GM19438 (cell line): ENCODE results near the gene AHNAK.
"Not testable (repeated sequence)": the region's sequence is repeated elsewhere in the genome, so short reads cannot be mapped to it uniquely, and the experiment has no call there.

ENCODE experiments used
- ATAC-seq: cut with Tn5 transposase; IDR thresholded peaks from one replicate; pipeline ENCODE4 v1.9.1; 2021; ENCODE audit warnings: low read depth; ENCODE audit not compliant: unreplicated experiment

AHNAK gene

DNA sequence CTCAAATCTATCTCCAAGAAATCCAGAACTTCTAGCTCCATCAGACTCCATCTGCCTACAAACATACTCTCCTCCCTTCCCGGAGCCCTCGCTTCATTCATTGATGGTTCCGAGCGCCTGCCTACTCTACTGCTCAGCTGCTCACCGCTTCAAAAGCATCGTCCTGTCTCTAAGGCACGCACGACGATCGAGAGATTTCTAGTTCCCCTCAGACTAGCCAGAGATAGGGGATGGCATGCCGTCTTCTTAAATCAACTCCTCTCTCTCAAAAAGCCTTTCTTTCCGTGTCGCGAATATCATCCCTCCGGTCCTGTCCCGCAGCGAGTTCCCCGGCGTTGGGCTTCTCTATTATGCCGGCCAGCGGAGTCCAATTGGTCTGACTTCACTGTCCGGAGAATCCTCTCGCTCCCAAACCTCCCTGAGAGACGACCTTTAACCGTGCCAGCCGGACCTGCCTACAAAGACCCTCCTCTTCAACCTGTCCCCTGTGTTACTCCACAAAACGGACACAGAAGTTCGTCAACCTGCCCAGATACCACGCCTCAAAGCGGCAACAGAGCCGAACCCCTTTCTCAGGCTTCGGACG, 26.5 kb upstream of the AHNAK start:
- no peak for ATAC-seq

DNA sequence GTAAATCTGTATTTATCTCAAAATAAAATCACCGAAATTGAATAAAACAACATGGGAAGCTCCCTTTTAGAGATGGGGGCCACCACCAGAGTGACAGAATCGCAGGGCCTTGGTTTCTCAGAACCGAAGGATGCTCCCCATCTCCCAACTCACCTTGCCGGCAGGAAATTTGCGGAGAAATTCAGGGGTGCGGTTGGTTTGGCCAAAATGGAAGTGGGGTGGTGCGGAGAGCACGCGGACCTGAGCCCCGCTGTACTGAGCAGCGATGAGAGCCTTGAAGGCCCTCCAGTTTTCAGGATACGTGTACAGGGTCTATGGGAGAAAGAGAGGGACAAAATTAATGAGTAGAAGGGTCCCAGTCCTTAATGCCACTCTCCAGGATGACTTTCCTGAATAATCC, 25.8 kb upstream of the AHNAK start:
- ATAC-seq = no peak

DNA sequence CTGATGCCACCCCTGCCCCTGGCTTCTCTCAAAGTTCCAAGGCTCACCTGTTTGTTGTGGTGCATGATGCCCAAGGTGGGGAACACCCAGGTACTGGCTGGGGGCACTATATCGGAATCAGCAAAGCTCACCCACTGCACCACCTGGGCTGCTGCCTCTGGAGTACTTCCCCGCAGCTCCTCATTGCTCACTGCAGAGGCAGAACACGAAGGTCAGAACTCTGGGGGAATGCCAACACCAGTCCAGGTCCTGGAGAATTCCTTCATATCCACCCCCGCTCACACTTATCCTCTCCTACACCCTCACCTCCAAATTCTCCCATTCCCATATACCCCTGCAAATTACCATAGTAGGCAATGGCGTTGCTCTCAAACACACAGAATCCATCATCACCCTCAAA, 24.9 kb upstream of the AHNAK start:
- ATAC-seq = not testable (repeated sequence)

DNA sequence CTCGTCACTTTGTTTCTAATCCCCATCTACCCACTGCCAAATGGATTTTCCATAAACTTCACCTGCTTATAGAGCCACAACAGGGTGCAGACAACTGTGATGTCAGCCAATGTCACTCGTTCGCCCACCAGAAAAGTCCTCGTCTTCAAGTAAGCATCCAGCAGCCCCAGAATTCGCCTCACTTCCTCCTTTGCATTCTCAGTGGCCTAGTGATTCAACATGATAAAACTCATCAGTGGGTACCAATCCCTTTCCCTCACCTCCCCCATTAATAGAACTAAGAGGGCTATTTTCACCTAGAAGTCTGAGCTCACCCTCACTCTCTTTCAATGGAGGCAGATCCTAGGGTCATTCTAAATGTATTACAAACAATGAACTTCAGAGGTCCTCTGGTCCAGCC, 24.3 kb upstream of the AHNAK start:
- ATAC-seq = not testable (repeated sequence)

DNA sequence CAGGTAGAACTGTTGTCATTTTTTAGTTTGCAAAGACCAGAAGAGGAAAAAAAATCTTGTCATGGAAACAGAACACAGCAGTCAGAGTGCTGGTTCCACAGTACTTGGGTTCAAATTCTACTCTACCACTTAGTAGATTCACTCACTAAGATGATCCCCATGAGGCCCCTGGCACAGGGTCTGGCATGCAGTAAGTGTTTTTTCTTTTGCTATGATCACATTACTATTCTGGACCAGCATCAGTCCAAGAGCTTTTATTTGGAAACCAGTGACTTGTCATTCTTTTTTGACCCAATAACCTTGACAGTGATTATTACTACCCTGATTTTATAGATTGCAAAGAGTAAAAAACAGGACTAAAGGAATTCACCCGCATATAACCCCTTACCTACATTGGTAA, 23.0 kb upstream of the AHNAK start:
- ATAC-seq = no peak

DNA sequence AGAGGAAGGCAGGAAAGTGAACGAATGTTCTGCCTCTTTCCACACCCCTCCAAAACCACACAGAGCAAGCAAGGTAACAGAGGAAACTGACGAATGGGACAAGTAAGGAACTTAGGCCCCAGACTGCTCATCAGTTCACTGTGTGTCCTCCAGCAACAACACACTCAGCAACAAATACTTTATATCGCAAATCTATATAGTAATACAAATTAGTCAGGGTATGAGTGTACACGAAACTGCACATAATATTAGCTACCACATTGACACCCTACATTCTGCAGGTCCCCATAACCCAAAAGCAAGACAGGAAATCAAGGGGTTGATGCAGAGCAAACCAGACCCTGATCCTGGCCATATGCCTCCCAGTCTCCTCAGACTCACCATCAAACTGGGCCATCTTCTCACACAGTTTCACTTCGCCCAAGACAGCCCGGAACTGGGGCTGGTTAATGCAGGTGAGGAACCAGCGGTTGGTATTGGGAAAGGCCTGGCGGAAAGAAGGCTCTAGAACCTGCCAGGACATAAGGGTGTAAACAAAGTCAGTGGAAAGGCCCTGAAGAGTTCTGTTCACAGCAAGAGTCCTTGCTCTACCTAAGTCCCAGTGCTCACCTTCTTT, 20.5 kb upstream of the AHNAK start:
- no peak for ATAC-seq

DNA sequence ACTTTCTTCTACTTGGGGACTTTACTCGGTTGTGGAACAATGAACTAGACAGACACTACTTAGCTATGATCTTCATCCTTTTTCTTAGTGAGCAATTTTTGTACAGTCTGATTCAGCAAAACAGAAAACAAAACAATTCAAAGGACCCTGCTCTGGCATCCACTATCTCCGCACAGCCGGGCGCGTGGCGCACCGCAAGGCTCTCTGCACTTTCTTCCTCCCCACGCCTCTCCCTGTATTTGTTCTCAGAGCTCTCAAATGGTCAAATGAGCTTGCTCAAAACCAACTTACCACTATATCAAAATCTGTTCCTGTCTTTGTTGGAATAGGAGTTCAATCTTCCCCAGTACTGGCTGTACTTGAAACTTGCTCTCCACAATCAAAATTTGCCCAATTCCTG, 19.6 kb upstream of the AHNAK start:
- ATAC-seq = no peak

DNA sequence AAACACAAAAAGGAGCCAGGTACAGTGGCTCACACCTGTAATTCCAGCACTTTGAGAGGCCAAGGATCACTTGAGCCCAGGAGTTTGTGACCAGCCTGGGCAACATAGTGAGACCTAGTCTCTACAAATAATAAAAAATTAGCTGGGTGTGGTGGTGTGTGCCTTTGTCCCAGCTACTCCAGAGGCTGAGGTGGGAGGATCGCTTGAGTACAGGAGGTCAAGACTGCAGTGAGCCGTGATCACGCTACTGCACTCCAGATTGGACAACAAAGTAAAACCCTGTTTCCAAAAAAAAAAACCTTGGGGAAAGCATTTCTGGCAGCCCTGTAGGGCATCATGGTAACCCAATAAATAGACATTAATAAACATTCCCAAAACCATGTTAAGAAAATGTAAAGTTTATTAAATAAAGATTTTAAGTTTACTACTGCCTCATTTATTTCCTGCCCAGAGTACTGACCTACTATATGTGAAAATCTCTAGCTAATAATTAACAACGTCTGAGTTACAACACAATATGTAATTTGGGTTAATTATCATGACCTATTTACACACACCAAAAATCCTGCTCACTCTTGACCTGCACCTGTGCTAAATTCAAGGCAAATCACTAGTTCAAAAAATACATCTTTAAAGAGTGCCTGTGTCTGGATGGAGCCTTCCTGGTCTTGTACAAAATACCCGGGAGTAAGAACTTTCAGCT, 18.6 kb upstream of the AHNAK start:
- ATAC-seq = no peak

DNA sequence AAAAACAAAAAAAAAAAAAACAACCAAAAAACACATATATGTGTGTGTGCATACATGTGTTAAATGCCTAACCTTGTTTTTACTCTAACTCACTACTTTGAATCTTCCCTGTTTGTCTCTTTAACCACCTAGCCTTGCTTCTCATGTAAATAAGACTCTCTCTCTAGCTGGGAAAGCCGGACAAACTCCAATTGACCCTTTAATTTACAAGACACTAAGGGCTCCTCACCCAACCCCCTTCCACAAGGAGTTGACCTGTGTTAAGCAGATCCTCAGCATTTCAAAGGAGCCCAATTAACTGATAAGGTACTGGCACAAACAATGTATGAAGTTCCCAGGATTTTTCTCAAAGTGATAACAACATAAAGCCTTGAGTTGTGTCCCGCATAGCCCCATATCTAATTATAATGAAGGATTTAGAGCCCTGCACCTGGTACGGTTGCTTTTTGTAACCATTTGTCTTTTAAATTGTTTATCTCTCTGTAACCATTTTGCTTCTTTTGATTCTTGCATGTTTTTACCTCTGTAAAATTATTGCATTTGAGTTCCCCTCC, 15.1 kb upstream of the AHNAK start:
- ATAC-seq = not testable (repeated sequence)

DNA sequence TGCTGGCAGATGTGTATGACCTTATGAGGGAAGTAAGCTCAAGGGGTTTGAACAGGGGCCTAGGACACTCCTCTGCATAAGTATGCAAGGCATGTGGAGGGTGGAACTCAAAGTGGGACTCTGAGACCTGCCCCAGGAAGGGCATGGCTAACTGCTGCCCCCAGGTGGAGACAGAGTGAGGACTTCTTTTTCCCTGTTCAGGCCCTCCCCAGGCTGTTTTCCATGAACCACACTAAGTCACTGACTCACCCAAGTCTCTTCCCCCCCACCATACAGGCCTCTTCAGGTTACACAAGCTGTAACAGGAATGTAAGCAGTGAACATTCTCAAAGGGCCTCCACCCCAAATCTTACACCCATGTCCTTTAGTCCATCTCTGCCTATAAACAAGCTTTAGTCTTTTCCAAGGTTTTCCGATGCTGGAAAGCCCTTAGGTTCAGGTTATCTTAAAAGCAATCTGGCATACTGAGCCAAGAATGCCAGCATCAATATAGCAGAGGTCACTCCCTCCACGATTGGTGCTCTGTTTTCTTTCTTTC, 14.0 kb upstream of the AHNAK start:
- no peak for ATAC-seq

DNA sequence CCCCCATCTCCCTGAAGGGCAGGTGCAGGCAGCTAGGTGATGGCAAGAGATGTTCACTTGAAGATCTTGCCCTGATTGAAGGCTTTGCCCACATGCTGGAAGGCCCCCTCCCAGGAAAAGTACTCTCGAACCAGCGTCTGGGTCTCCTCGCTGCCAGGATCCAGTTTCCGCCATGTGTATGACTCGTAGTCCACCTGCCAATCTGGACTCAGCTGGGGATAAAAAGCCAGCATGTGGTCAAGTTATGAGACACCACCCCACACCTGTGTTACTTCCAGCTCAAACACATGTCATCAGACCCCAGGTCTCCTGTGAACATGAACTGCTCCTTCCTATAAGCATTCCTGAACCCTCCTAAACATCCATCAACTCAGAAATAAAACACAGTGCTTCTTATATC, 13.0 kb upstream of the AHNAK start:
- ATAC-seq = not testable (repeated sequence)

DNA sequence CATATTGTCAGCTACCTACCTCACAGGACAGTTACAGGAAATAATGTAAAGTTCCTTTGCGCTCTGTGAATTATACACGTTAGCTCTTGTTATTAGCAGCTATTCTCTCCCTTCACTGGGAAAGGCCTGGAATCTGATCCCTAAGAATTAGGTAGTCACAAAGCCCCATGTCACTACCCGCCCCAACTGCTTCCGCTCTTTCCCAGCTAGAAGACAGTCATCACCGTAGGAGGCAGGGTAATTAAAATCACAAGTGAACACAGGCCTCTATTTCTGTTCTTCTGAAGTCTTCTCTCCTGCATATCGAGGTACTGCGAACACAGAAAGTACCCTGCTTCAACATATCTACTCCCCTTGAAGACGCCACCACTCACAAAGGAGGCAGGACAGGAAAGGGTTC, 12.6 kb upstream of the AHNAK start:
- ATAC-seq = no peak

DNA sequence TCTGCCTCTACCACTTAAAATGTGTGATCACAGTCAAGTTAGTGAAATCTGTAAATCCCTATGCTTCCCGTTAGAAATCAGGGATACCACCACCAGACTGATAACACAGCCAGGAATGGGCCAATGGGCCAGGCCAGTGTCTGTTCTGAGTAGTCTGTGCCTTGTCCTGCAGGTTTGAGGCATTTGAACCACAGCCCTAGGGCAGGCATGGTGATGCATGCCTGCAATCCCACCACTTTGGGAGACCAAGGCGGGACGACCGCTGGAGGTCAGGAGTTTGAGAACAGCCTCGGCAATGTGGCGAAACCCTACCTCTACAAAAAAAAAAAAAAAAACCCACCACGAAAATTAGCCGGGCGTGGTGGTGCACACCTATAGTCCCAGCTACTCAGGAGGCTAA, 12.1 kb upstream of the AHNAK start:
- no peak for ATAC-seq

DNA sequence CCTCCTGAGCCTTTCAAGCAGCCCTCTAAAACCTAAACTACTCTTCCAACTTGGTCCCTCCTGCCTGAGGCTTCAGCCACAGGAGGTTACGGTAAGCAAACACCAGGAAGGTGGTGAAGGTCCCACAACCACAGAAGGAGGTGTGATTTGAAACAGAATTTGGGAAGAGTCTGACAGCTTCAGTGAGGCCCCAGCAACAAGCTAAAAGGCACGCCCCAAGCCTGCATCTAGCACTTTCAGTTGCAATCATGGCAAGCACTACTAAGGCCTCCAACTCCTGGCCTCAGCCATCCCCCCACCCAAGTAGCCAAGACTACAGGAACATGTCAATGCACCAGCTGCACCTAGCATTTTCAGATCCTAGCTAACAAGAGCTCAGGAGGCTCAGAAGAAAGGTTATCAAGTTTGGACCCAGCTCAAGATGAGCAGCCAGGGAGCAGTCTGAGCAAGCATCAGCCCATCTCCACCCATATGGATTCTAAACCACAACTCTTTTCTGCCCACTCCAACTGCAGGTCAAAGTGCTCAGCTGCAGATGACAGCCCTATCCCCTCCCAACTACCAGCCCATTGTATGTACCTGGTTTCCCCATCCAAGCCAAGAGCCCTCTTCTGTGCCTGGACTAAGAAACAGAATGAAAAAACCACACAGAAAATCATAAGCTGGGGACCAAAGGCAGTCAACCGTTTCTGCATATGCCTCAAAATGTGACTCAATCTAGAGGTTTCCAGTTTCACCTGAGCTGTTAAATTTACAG, 10.4 kb upstream of the AHNAK start:
- ATAC-seq = peak; percentile 32

DNA sequence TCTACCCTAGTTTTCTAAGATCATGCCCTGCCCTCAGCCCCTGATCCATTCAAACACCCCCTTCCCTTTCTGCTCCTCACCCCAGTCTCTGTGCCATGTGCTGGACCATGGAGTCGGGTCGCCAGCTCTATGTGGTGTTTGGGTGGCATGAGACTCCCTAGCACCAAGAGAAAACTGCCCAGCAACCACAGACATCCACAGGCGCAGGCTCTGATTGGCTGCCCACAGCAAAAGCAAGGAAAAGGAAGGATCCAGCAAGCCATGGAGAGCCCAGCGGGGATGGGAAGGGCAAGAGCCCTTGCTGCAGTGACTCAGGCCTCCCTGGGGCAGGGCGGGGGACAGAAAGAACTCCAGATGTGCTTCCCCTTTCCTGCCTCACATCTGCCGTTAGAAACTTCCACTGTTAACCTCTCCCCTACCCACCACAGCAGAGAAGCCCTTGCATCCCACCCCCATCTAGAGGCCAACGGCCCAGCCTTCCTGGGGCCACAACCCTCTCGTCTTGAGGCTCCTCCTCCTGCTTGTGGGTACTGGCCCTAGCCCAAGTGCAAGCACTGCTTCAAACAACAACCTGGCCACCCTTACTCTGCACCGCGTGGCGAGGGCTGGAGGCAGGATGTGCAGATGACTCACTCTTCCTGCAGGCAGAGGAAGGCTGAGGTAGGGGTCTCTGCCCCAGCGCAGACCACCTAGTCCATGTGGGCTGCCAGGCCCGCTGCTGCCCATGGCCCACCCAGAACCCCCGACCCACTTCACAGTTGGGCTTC, 9.7 kb upstream of the AHNAK start:
- peak; percentile 39 for ATAC-seq

DNA sequence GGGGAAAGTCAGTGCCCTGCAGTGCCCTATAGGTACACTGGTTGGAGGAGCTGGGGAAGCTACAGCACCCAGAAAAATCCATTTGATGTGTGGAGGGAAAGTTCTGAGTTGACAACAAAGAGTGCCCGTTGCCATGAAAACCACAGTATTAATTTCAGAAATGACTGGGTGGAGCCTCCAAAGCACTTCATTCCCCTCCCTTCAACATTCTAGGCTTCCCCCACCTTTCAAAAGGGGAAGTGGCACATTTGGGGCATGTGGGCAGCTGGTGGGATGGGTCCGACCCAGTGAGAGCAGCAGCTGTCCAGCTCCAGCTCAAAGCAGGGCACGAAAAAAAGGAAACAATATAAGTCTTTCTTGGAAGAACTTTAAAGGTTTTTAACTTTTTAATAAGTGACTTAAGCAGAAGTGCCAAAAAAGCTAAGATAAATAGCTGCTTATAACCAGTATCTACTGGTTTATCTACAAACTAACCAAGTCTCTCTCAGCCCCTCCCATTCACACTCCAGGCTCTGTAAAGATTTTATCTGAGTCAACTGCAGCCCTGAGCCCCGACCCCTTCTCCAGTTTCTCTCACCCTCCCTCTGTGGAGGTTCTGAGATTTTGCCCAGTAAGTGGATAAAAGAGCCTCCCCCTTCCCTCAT, 9.0 kb upstream of the AHNAK start:
- peak; percentile 36 for ATAC-seq

DNA sequence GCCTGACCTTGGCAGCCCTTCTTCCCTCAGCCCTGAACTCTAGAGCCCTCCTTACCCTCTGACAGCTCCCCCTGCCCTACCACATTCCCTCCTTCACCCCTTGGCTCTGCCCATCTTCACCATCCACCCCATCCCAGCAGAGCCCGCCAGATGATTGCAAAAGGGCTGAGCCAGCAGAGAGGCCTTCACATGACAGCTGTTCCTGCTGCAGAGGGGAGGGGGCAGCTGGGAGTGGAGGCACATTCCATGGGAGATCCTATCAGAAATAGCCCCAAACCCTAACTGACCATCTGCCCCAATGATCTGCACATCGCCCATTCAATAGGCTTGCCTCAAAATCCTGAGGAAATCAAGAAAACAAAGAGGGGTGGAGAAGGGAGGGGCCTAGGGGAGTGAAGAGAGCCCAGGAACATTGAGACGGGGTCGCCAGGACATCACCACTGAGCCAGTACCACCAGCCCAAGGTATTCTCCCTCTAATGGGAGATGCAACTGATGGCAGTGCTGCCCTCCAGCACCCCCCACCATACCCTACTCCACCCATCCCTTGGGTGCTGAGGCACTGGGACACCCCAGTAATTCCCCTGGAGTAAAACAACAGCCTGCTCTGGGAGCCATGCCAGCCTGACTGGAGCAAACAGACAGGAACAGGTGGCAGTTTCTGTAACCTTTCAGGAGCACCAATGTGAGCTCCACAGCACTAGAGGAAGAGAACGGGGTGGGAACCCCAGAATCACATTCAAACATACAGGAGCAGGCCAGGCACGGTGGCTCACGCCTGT, 8.0 kb upstream of the AHNAK start:
- ATAC-seq = no peak

DNA sequence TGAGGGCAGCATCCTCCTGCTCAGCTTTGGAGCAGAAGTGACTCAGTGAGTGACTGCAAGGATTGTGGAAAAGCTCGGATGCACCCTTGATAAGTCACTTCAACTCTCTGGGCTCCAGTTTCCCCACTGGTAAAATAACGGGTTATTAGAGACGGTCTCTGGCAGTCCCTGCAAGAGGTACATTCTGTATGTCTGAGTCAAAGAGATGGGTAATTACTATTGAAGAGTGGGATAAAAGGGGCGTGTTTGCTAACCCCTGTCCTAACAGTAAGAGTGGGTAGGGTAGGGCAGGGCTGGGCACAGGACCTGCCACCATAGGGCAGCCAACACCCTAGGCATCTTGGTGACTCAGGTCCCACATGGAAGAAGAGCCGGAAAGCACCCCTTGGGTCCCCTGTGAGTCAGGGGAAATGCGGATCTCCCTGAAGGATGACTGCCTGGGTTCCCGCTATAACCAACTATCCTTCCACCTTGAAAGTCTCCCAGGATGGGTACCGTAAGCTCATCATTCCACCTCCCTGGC, 7.3 kb upstream of the AHNAK start:
- no peak for ATAC-seq
